Type B pancreatic cell (in vitro differentiated cells): ENCODE results near the gene ADGRG6. TPM values are rescaled to one million over a fixed set of nuclear protein-coding genes. Genes with fewer than 3 reads are reported as not detected.

ENCODE experiments used
- DNase-seq: peaks from one replicate; pipeline ENCODE4 v3.0.0; 2021; ENCODE audit warnings: mixed read lengths; ENCODE audit not compliant: unreplicated experiment; ENCODE audit errors: extremely low spot score
- H3K27ac Mint-ChIP-seq: 2 replicates; pipeline ENCODE4 v1.8.0; 2021; ENCODE audit warnings: mild to moderate bottlenecking, mixed read lengths
- H3K27me3 Mint-ChIP-seq: 2 replicates; pipeline ENCODE4 v1.8.0; 2021; ENCODE audit warnings: mixed read lengths
- H3K36me3 Mint-ChIP-seq: 2 replicates; pipeline ENCODE4 v1.8.0; 2021; ENCODE audit warnings: mixed read lengths
- H3K4me1 Mint-ChIP-seq: one replicate; pipeline ENCODE4 v1.8.0; 2021; ENCODE audit warnings: mixed read lengths; ENCODE audit not compliant: unreplicated experiment
- H3K4me3 Mint-ChIP-seq: 2 replicates; pipeline ENCODE4 v1.8.0; 2021; ENCODE audit warnings: mild to moderate bottlenecking, mixed read lengths
- H3K9me3 Mint-ChIP-seq: 2 replicates; pipeline ENCODE4 v1.8.0; 2021; ENCODE audit warnings: mixed read lengths
- CTCF ChIP-seq: fragments of 200-600 bp; sonication (generic); conservative IDR thresholded peaks from 2 replicates; pipeline ENCODE4 v1.5.0; 2021; ENCODE audit warnings: antibody characterized with exemption, mild to moderate bottlenecking
- total RNA-seq: library from RNA; stranded (reverse); gene quantifications from 2 replicates; pipeline ENCODE4 v1.2.1, GENCODE V29; 2021; ENCODE audit warnings: low replicate concordance

The ADGRG6 gene
- total RNA-seq, 1 donor from 2014 or later: 26.7 TPM

- Mint-ChIP-seq H3K27ac (no peak overlapping the region), H3K4me1 (no peaks in the 10 kb centered on the region), H3K9me3 (peaks cover 4% of the 10 kb centered on the region), H3K4me3 (no peak overlapping the region), H3K36me3 (peaks cover 7% of the 10 kb centered on the region), H3K27me3 (no peaks in the 10 kb centered on the region)
- DNase-seq: no peak
- no peak for TF ChIP-seq CTCF
These were observed 47.5 kb downstream of the ADGRG6 start for GRCh38 chr6:142349215-142349823.

- Mint-ChIP-seq H3K36me3 (peaks cover 7% of the 10 kb centered on the region), H3K27me3 (no peaks in the 10 kb centered on the region), H3K4me3 (no peak overlapping the region), H3K9me3 (peaks cover 4% of the 10 kb centered on the region), H3K27ac (no peak overlapping the region), H3K4me1 (no peaks in the 10 kb centered on the region)
- no peak for DNase-seq
- no peak for TF ChIP-seq CTCF
These were observed 48.5 kb downstream of the ADGRG6 start for GRCh38 chr6:142350309-142350708.

GRCh38 chr6:142353690-142354089, 51.9 kb downstream of the ADGRG6 start:
- DNase-seq: no peak
- Mint-ChIP-seq H3K27me3 (no peaks in the 10 kb centered on the region), H3K27ac (no peak overlapping the region), H3K9me3 (peaks cover 4% of the 10 kb centered on the region), H3K4me1 (peaks cover 6% of the 10 kb centered on the region), H3K36me3 (peaks cover 7% of the 10 kb centered on the region), H3K4me3 (no peak overlapping the region)
- no peak for TF ChIP-seq CTCF

- Mint-ChIP-seq H3K4me1 (peaks cover 6% of the 10 kb centered on the region), H3K27ac (no peak overlapping the region), H3K9me3 (peaks cover 4% of the 10 kb centered on the region), H3K36me3 (peaks cover 4% of the 10 kb centered on the region), H3K4me3 (no peak overlapping the region), H3K27me3 (no peaks in the 10 kb centered on the region)
- no peak for TF ChIP-seq CTCF
- DNase-seq: no peak
These were observed 52.8 kb downstream of the ADGRG6 start for GRCh38 chr6:142354650-142355049.

- Mint-ChIP-seq H3K4me1 (peaks cover 6% of the 10 kb centered on the region), H3K4me3 (peak overlapping the region; percentile 55), H3K9me3 (peaks cover under 1% of the 10 kb centered on the region), H3K27me3 (no peaks in the 10 kb centered on the region), H3K27ac (peak overlapping the region; percentile 40), H3K36me3 (peaks cover 4% of the 10 kb centered on the region)
- TF ChIP-seq CTCF: no peak
- DNase-seq: no peak
These were observed 53.8 kb downstream of the ADGRG6 start for GRCh38 chr6:142355520-142356174.
